ENCODE measurements around the gene GUCY1A1. TPM values are rescaled to one million over a fixed set of nuclear protein-coding genes. Genes with fewer than 3 reads are reported as not detected.

Gene GUCY1A1
- total RNA-seq, 1 donor, result not detected

DNA sequence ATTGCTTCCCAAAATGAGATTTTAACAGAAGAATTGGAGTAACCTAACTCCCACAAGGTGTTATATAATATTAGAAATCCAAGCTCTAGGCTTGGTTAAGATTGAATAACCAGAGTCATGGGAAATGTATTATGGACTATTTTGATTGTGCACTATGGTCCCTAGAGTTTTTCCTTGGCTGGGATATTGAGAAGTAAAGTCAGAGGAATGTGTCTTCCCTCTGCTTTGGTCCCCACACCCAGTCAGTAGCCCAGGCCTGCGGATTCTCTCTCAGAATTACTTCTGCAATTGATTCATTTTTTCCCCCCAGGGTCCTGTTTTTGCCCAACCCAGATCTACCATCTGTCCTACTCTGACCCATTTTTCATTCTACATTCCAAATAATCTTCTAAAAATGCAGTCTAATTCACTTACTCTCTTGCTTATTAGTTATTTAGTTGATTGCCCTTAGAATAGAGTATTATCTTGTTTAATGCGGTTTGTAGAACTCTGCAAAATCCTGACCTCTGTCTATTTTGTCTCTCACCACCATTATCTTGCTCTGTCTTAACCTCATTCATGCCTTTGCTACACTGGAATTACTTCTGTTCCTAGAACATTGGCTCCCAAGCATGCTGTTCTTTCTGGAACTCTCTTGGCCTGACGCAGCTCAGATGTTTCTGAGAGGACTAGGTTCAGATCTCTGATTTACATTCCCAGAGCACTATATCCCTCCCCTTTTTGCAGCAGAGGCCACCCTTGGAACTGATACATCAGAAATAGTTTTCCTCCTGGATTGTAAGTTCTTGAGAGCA, 23.6 kb downstream of the GUCY1A1 start:
- H3K79me2 ChIP-seq (ENCODE audit: insufficient read depth, low read length), result no peaks in the 10 kb centered on the region
- no peaks in the 10 kb centered on the region for H3K36me3 ChIP-seq (ENCODE audit: insufficient read depth, low read length)
- no peak overlapping the region for H3K4me2 ChIP-seq (ENCODE audit: insufficient read depth, low read length)
- no peak for DNase-seq (ENCODE audit: insufficient read length, low spot score, missing footprints)
- no peak overlapping the region for H3K27ac ChIP-seq (ENCODE audit: low read depth, low read length)
- TF ChIP-seq, protein P1, sequence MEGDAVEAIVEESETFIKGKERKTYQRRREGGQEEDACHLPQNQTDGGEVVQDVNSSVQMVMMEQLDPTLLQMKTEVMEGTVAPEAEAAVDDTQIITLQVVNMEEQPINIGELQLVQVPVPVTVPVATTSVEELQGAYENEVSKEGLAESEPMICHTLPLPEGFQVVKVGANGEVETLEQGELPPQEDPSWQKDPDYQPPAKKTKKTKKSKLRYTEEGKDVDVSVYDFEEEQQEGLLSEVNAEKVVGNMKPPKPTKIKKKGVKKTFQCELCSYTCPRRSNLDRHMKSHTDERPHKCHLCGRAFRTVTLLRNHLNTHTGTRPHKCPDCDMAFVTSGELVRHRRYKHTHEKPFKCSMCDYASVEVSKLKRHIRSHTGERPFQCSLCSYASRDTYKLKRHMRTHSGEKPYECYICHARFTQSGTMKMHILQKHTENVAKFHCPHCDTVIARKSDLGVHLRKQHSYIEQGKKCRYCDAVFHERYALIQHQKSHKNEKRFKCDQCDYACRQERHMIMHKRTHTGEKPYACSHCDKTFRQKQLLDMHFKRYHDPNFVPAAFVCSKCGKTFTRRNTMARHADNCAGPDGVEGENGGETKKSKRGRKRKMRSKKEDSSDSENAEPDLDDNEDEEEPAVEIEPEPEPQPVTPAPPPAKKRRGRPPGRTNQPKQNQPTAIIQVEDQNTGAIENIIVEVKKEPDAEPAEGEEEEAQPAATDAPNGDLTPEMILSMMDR (IDR thresholded peaks at IDR 0.05; ENCODE audit: extremely low read depth, low read depth, low read length), result no peak
- H3K4me1 ChIP-seq (ENCODE audit: insufficient read depth, low read length), result no peaks in the 10 kb centered on the region
- no peak overlapping the region for H2AFZ ChIP-seq (ENCODE audit: low read length)
- no peaks in the 10 kb centered on the region for H3K9me3 ChIP-seq (ENCODE audit: low read depth, low read length)
- no peaks in the 10 kb centered on the region for H4K20me1 ChIP-seq (ENCODE audit: insufficient read depth, low read length)
- H3K4me3 ChIP-seq (ENCODE audit: insufficient read depth, low read length), result no peak overlapping the region
- H3K27me3 ChIP-seq (ENCODE audit: insufficient read depth, low read length), result no peaks in the 10 kb centered on the region

GRCh38 chr4:155692361-155692760, 25.7 kb downstream of the GUCY1A1 start:
- Histone ChIP-seq H3K36me3 (ENCODE audit: insufficient read depth, low read length) (no peaks in the 10 kb centered on the region), H3K79me2 (ENCODE audit: insufficient read depth, low read length) (no peaks in the 10 kb centered on the region), H3K4me1 (ENCODE audit: insufficient read depth, low read length) (no peaks in the 10 kb centered on the region), H3K4me2 (ENCODE audit: insufficient read depth, low read length) (no peak overlapping the region), H3K9me3 (ENCODE audit: low read depth, low read length) (no peaks in the 10 kb centered on the region), H3K27me3 (ENCODE audit: insufficient read depth, low read length) (peaks cover 2% of the 10 kb centered on the region), H2AFZ (ENCODE audit: low read length) (no peak overlapping the region), H3K4me3 (ENCODE audit: insufficient read depth, low read length) (no peak overlapping the region), H4K20me1 (ENCODE audit: insufficient read depth, low read length) (no peaks in the 10 kb centered on the region), H3K27ac (ENCODE audit: low read depth, low read length) (no peak overlapping the region)
- TF ChIP-seq, protein P1 (IDR thresholded peaks at IDR 0.05; ENCODE audit: extremely low read depth, low read depth, low read length), result no peak
- no peak for DNase-seq (ENCODE audit: insufficient read length, low spot score, missing footprints)

- Histone ChIP-seq H3K36me3 (ENCODE audit: insufficient read depth, low read length) (no peaks in the 10 kb centered on the region), H3K79me2 (ENCODE audit: insufficient read depth, low read length) (no peaks in the 10 kb centered on the region), H3K4me2 (ENCODE audit: insufficient read depth, low read length) (no peak overlapping the region), H3K4me3 (ENCODE audit: insufficient read depth, low read length) (no peak overlapping the region), H4K20me1 (ENCODE audit: insufficient read depth, low read length) (no peaks in the 10 kb centered on the region), H3K27me3 (ENCODE audit: insufficient read depth, low read length) (peaks cover 2% of the 10 kb centered on the region), H2AFZ (ENCODE audit: low read length) (no peak overlapping the region), H3K27ac (ENCODE audit: low read depth, low read length) (no peak overlapping the region), H3K9me3 (ENCODE audit: low read depth, low read length) (no peaks in the 10 kb centered on the region), H3K4me1 (ENCODE audit: insufficient read depth, low read length) (no peaks in the 10 kb centered on the region)
- no peak for DNase-seq (ENCODE audit: insufficient read length, low spot score, missing footprints)
- TF ChIP-seq, protein P1 (IDR thresholded peaks at IDR 0.05; ENCODE audit: extremely low read depth, low read depth, low read length), result no peak
Observed at GRCh38 chr4:155693015-155693663, 26.5 kb downstream of the GUCY1A1 start.

DNA sequence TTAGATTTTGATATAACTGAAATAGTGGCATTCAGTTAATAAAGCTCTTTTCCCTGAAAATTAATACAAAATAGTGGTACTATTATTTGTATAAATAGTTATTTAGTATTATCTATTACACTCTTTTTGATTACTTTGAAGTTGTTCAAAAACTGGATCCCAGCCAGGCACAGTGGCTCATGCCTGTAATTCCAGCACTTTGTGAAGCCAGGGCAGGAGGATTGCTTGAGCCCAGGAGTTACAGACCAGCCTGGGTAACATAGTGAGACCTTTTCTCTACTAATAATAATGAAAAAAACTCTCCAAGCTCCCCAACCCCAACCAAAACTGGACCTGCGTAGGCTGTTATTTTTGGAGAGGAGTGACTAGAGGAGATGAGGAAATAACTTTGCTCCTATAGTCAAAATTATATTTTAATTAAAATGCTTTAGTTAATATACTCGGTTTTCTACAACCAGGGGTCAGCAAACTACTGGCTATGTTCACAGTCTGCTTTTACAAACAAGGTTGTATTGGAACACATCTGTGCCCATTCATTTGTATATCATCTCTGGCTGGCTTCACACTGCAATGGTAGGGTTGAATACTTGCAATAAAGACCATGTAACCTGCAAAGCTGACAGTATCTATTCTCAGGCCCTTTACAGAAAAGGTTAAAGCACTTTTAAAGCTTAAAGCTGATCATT, 27.6 kb downstream of the GUCY1A1 start:
- Histone ChIP-seq H3K4me2 (ENCODE audit: insufficient read depth, low read length) (no peak overlapping the region), H3K4me3 (ENCODE audit: insufficient read depth, low read length) (no peak overlapping the region), H3K36me3 (ENCODE audit: insufficient read depth, low read length) (no peaks in the 10 kb centered on the region), H4K20me1 (ENCODE audit: insufficient read depth, low read length) (no peaks in the 10 kb centered on the region), H2AFZ (ENCODE audit: low read length) (no peak overlapping the region), H3K27me3 (ENCODE audit: insufficient read depth, low read length) (peaks cover 2% of the 10 kb centered on the region), H3K79me2 (ENCODE audit: insufficient read depth, low read length) (no peaks in the 10 kb centered on the region), H3K9me3 (ENCODE audit: low read depth, low read length) (no peaks in the 10 kb centered on the region), H3K27ac (ENCODE audit: low read depth, low read length) (no peak overlapping the region), H3K4me1 (ENCODE audit: insufficient read depth, low read length) (no peaks in the 10 kb centered on the region)
- TF ChIP-seq, protein P1 (IDR thresholded peaks at IDR 0.05; ENCODE audit: extremely low read depth, low read depth, low read length), result no peak
- no peak for DNase-seq (ENCODE audit: insufficient read length, low spot score, missing footprints)

Measured in osteoblast (primary cell).